MV-4-11 (cell line): Measurements from ENCODE around the gene MLLT3.

ENCODE experiments used
- DNase-seq: peaks from one replicate; lab custom pipeline; 2025; lab: John Stamatoyannopoulos, UW

MLLT3 gene

GRCh38 chr9:20557890-20558565 is 64.3 kb downstream of the MLLT3 start:
- DNase-seq: no peak

GRCh38 chr9:20557285-20557684 is 65.0 kb downstream of the MLLT3 start:
- DNase-seq: no peak

DNA sequence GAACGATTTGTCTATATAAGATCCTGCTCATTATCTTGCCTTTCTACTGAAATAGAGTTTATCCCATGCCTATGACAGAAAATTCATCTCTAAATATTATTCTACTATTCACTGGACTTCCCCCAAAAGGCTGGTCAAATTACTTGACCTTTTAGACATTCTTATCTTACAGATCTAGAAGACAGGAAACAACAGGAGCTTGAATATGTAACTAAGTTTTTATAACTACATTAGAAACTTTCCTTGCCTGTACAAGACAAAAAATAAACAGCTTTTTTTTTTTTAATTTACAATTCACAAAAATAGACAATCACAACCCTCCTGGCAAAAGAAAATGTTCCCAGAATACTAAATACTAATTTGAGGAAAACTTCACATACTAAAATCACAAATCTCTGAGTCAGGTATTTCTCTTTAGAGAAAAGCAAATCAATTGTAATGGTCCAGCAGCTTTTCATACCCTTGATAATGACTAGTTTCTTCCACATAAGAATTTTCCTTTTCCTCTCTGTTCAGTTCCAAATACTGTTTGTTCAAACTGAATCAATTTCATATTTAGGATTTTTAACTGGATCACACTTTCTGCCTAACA is 68.6 kb downstream of the MLLT3 start:
- no peak for DNase-seq

- no peak for DNase-seq
Measured at GRCh38 chr9:20552874-20553557, 69.3 kb downstream of the MLLT3 start.

- no peak for DNase-seq
Measured at GRCh38 chr9:20551835-20552234, 70.5 kb downstream of the MLLT3 start.

DNA sequence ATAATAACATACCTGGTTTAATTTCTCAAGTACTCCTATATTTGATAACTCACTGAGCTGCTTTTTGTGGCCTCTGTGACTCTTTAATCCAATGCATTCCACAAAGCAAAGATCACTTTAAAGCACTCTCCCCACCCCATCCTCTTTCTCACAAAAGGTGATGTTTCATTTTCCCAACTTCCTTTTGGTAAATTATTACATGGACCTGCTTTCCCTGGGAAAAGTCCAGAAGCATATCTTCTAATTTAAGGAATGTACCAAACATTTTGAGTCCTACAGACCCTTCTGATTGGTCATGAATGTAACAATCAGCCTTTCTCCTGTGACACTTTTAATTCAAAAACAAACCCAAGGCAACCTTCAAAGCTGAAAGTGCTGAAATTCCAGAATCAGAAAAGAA is 71.1 kb downstream of the MLLT3 start:
- no peak for DNase-seq

- no peak for DNase-seq
Measured at GRCh38 chr9:20550326-20550725, 72.0 kb downstream of the MLLT3 start.

GRCh38 chr9:20549053-20549452 is 73.2 kb downstream of the MLLT3 start:
- DNase-seq: no peak

GRCh38 chr9:20545023-20545622 is 77.2 kb downstream of the MLLT3 start:
- no peak for DNase-seq

DNA sequence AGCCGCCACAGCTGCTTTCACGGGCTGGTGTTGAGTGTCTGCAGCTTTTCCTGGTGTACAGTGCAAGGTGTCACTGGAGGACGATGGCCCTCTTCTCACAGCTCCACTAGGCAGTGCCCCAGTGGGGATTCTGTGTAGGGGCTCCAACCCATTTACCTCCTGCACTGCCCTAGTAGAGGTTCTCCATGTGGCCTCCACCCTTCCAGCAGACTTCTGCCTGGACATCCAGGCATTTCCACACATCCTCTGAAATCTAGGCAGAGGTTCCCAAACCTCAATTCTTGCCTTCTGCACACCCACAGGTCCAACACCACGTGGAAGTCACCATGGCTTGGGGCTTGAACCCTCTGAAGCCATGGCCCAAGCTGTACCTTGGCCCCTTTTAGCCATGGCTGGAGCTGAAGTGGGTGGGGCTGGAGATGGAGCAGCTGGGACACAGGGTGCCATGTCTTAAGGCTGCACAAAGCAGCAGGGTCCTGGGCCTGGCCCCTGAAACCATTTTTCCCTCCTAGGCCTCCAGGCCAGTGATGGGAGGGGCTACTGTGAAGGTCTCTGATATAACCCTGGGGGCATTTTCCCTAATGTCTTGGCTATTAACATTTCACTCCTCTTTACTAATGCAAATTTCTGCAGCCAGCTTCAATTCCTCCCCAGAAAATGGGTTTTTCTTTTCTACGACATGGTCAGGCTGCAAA is 82.0 kb downstream of the MLLT3 start:
- DNase-seq: no peak

- DNase-seq: no peak
Measured at GRCh38 chr9:20538956-20539355, 83.3 kb downstream of the MLLT3 start.

GRCh38 chr9:20538092-20538491 is 84.2 kb downstream of the MLLT3 start:
- DNase-seq: no peak

DNA sequence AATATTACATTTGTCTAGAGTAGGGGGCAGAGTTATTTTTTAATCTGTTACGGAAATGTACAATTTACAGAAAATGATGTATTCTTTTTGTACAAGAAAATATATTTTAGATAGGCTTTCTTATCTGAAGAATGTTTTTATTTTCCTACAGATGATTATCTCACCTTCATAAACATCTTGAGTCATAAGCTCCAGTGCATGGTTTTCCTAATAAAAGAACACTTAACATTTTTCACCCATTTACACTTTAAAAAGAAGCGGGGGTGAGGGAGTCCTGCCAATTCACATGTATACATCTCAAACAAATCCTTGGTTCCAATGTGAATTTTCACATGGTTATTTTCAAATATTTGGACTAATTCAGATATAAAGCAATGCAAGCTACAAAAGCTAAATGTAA is 85.0 kb downstream of the MLLT3 start:
- DNase-seq: no peak

- DNase-seq: no peak
Measured at GRCh38 chr9:20532584-20532983, 89.7 kb downstream of the MLLT3 start.

GRCh38 chr9:20529837-20530236 is 92.5 kb downstream of the MLLT3 start:
- DNase-seq: no peak

DNA sequence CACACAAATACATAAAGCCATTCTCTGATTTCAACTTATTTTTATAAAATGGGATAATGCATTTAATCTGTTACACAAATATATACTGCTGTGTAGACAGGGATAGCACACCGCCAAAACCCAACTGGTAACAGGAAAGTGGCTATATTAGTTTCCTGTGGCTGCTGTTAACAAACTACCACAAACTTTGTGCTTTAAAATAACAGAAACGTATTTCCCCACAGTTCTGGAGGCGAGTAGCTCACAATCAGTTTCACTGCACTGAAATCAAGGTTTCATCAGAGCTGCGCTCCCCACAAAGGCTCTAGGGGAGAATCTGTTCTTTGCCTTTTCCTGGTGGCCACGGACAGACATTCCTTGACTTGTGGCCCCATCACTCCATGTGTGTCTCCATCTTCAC is 94.0 kb downstream of the MLLT3 start:
- DNase-seq: no peak

DNA sequence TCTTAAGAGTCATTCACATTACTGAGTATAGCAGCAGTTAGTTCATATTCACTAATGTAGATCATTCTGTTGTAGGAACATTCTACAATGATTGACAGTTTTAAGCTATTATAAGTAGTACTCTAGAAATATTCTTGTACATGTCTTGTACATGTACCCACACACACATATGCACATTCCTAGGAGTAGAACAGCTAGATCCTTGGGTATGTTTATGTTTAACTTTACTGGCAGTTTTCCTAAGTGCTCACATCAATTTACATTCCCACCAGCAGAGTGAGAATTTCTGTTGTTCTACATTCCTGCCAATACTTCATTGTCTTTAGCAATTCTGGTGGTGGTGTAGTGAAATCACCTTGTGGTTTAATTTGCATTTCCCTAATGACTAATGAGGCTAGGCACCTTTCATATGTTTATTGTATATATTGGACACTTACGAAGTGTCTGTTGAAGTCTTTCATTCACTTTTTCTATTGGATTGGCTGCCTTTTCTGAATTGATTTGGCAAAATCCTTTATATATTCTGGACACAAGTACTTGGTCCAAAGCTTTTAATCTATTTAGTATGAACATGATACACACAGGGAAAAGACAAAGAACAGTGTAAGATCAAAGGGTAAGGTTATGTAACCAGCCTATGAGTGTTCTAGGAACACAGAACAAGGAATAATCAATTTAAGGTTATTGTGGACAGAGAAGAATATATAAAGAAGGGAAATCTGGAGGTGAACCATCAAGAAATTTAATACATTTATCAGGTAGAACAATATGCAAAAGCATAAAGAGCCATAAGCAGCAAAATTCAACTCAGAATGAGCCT is 95.6 kb downstream of the MLLT3 start:
- DNase-seq: no peak

- DNase-seq: no peak
Measured at GRCh38 chr9:20524776-20525175, 97.5 kb downstream of the MLLT3 start.

DNA sequence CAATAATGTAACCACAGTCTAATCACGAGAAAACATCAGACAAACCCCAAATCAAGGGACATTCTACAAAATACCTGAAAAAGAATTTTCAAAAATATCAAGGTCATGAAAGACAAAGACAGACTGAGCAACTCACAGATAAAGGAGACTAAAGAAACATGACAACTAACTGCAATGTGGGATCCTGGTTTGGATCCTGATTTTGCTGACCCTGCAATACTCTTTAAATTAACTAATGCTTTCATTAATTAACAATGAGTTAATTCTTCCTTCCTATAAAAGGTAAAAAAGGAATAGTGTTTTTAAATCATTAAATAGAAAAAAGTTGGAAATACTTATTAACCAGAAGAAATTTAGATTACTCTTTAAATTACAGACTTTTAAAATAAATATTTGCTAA is 103.6 kb downstream of the MLLT3 start:
- no peak for DNase-seq

- DNase-seq: no peak
Measured at GRCh38 chr9:20513126-20513913, 109.0 kb downstream of the MLLT3 start.

DNA sequence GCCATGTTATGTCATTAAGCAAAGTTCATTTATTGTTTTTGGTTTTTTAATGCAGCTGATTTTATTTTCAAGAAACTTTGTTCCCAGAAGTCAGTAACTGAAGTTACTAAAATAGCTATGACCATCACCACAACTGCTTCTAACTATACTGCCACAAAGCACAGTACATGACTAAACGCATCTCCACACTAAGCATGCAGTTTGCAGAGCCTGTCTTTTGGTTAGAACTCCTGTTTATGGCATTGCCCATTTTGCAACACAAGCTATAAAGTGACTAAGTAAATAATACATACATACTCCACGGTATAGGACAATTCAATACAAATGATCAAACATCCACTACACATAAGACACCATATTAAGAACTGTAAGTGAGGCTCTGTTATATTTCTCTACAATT is 109.7 kb downstream of the MLLT3 start:
- DNase-seq: no peak
